SKM-1 treated with dmso at 0.1 percent for 144 hours (cell line): ENCODE results near the gene ITGAL.
A peak's percentile ranks its signal among the peaks of the same experiment; 100 is the strongest.
"Not testable (repeated sequence)": the region's sequence is repeated elsewhere in the genome, so short reads cannot be mapped to it uniquely, and the experiment has no call there.

Experiments used
- DNase-seq: peaks from one replicate; lab custom pipeline; 2025; ENCODE audit not compliant: unreplicated experiment; lab: John Stamatoyannopoulos, UW

Gene ITGAL

DNA sequence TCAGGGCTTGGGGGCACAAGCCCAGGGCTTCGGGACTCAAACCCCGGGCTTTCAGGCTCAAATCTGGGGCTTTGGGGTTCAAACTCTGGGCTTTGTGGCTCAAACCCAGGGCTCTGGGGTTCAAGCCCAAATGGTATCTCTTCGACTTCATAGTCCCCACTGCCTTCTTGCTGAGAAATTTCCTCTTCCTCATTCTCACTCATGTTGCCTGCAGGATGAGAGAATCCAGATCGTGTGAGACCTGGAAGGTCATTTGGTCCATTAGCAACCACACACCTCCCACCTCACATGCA lies 53.2 kb downstream of the ITGAL start:
- DNase-seq = no peak

DNA sequence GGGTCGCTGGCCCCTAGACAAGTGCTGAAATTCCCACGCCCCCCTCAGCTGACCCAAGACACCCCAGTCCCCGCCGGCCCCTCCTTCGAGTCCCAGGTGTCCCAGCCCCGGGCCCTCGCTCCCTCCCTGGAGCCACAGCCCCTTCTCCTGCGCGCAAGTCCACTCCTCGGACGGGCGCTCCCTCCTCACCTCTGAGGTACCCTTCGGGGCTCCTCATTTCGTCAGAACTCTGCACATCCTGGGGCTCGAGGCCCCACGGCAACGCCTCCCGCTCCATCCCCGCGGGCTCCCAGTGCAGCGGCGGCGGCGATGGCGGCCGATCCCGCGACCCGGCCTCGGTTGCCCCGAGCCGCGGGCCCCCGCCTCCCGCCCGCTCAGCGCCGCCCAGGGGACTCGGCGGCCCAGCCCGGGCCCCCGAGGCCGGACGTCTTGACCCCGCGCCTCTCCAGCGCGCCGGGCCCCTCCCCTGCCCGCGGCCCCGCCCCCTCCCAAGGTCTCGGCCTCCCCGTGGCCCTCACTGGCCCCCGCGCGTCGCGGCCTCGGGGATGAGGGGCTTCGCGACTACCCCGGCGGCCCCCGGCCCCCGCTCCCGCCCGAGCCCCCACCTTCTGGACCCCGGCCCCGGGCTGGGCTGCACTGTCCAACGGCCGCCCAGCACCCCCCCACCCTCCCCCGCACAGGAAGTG lies 53.7 kb downstream of the ITGAL start, which contains the start of gene ZNF768:
ZNF768 (minus strand) TSS at position 430 of the 686 bp plus-strand sequence; CDS start at position 277, 153 bp downstream.
- peak; percentile 39 for DNase-seq

- DNase-seq = peak; percentile 98
Observed at GRCh38 chr16:30526823-30527634, 54.5 kb downstream of the ITGAL start.

- peak; percentile 85 for DNase-seq
Observed at GRCh38 chr16:30527635-30528178, 55.2 kb downstream of the ITGAL start.

DNA sequence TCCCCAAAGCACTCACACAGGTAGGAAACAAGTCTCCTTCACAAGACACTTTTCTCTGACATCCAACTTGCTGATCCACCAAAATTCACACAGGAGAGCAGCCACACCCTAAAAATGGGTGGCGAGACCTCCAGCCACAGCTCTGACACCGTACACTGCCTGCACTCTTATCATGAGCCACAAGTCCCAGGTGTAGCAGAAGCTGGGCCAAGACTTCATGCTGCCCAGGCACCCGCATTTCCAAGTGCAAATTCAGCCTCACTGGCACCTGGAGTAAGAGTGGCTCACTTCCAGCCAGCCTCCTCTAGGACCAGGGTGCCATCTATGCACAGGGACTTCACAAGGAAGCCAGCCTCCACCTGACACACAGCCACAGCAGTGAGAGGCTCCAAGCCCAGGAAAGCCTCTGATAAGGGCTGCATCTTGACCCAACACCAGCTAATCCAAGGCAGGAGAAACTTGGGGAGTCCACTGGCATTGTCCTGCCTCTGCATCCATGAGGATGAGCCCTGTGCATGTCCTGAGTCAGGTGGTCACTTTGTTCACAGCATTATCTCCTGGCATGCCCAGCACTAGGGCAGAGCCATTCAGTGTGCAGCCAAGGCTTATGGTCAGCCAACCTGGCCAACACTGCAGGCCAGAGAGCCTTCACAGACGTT lies 56.4 kb downstream of the ITGAL start:
- DNase-seq = no peak

DNA sequence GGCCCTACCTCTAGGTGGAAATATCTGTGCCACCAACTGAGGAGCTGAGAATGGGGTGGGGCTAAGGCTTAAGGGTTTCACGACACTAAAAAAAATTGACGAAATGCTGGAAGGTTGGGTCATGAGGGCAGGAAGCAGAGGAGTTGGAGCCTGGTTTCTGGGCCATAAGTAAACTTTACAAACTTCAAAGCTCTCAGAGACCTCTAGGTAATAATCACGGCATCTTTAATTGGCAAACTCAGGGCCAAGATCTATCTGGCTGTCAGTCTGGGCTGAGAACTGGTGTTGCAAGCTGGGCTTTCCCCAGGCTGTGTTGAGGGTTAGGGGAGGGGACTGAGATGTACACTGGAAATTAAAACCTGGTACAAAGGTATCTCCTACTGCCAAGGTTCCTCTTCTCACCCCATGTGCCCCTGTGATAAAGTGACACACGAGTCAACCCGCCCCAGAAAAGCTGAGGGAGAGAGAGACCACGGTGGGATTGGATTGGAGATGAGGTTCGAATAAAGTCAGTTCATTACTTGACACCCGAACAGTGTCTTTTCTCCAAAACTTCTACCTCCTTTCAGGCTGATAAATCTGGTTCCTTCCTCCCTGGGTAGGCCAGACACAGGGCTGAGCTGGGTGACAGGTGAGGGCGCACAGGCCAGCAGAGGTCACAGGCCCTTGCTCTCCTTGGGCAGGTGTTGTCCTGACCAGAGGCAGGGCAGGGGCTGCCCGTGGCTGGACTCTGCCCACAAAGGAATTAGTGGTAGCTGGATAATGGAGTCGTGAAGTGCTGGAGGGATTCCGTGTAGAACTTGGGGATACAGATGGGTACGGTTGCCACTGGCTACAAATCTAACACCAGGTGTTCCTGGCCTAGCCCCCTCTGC lies 57.9 kb downstream of the ITGAL start:
- no peak for DNase-seq

DNA sequence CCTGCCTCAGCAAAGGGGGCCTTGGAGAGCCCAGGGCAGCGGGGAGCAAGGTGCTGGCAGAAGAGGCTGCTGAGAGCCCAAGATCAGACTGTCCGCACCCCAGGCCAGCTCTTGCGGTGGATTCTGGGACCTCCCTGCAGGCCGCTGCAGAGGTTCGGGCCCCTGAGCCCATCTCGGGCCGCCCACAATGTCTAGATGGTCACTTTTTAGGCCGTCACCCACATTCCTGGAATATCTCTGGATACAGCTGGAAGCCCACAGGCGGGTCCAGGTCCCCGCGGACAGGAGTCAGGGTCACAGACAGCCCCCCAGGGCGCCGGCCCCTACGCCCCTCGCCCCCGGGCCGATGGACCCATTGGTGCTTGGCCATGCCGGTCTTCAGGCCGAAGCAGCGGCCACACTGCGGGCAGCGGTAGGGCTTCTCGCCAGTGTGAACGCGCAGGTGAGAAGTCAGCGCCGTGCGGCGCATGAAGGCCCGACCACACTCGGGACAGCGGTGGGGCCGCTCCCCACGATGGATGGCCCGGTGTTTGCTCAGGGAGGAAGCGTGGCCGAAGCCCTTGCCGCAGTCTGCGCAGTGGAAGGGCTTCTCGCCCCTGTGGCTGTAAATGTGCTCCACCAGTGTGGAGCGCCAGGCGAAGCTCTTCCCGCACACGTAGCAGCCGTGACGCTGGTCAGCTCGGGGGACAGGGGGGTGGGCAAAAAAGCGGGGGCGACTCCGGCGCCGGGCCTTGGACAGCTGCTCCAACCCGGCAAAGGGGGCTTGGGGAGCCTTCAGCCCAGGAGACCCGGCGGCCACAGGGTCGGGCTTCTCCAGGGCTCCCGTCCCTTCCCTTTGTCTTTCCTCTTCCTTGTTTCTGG lies 60.0 kb downstream of the ITGAL start:
- DNase-seq = no peak

DNA sequence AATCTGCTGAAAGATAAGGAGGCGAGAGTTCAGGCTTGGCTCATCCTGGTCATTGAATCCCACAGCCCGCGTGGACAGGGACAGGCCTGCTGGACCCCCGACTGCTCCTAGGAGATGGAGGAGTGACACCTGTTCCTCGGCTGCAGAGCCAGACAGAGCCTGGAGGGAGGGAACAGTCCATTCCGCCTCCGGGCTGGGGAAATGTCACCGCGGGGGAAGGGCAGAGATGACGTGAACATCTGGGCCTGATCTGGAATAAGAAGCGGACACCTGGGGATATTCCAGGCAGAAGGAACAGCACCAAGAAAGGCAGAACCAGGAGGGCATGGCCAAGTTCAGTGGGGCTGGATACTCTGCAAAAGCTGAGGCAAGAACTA lies 60.6 kb downstream of the ITGAL start:
- no peak for DNase-seq

DNA sequence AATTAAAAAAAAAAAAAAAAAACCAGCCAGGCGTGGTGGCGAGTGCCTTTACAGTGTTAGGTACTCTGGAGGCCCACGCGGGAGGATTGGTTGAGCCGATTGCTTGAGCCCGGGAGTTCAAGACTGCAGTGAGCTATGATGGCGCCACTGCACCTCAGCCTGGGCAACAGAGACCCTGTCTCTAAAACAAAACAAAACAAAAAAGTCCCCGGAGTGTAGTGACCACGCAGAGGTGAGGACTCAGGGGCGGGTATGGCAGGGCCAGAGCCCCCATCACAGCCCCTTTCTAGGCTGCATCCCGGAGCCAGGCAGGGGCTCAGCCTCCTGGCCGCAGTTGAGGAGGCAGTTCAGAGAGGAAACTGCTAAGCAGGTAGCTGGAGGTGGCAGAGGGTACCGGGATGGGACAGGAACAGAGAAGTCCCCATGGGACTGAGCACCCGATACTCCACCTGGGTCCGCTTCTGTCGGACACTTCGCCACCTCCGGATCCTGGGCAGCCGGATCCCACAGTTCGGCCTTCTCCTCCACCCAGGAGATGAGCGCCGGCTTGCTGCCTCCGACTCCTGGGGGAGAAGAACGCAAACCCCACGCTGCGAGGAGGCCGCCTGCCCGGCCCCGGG lies 61.3 kb downstream of the ITGAL start:
- no peak for DNase-seq

- DNase-seq = peak; percentile 47
Observed at GRCh38 chr16:30534368-30535105, 62.0 kb downstream of the ITGAL start, which contains the start of gene ZNF747. TSS of gene ZNF747 (minus strand) at chr16:30534858. CDS start at chr16:30534679, 179 bp downstream.

DNA sequence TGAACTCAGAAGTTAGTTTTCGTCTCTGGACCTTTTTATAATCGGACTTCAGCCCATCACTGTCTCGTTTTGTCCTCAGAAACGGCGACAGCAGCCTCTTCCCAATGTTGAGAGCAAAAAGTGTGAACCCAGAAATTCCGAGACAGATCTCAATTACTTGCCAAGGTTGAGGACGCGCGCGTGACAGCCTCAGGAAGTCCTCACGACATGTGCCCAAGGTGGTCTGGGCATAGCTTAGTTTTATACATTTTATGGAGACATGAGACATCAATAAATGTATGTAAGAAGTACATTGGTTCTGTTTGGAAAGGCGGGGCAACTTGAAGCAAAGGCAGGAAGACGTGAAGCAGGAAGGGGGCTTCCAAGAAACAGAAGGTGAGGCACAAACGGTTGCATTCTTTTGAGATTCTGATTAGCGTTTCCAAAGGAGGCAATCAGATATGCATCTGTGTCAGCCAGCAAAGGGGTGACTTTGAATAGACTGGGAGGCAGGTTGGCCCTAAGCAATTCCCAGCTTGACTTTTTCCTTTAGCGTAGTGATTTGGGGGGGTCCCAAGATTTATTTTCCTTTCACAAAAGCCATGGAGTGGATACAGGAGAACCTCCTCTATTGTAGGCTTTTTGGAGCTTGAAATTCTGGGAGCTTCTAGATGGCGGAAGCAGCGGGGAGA lies 62.7 kb downstream of the ITGAL start:
- peak; percentile 47 for DNase-seq

GRCh38 chr16:30535777-30536190 lies 63.2 kb downstream of the ITGAL start:
- peak; percentile 42 for DNase-seq

- DNase-seq = not testable (repeated sequence)
Observed at GRCh38 chr16:30536391-30537024, 64.0 kb downstream of the ITGAL start.

DNA sequence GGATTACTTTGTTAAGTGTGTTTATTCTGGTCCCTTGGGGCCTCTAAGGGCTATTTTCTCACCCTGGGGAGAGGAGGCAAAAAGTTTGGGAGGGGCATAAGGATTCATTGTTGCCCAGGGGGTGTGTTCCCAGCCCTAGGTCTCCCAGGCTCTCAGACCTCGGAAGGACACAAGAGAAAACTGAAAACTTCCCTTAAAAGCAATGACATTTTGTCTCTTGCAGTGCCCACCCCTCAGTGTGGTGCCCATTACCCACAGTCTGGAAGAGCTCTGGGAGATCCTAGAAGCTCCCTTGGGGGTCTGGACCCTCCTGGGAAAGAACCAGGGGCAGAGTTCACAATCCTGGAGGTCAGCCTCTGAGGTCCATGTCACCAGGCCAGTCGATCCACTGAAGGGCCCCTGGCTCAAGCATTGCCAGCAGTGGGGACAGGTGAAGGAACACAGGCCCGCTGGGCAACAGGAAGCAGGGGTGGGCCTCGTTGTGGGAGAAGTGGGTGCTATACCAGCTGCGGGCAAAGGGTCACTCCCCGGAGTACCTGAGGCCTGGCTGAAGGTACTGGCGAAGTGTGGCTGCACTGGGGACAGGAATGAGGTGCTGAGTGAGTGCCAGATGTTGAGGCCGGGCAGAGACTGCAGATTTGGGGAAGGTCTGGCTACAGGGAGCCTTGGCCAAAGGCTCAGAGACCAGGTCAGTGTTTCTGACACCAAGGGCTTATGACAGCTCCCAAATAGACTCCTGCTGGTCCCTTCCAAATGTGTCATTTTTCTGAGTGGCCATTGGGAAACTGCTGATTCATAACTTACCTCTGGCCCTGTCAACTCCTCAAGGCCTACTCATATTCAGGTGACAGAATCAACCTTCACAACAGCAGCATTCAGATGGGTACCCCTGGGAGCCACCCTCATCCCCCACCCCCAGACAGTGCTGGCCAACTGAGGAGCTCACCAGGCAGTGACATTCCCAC lies 66.7 kb downstream of the ITGAL start:
- DNase-seq = no peak

DNA sequence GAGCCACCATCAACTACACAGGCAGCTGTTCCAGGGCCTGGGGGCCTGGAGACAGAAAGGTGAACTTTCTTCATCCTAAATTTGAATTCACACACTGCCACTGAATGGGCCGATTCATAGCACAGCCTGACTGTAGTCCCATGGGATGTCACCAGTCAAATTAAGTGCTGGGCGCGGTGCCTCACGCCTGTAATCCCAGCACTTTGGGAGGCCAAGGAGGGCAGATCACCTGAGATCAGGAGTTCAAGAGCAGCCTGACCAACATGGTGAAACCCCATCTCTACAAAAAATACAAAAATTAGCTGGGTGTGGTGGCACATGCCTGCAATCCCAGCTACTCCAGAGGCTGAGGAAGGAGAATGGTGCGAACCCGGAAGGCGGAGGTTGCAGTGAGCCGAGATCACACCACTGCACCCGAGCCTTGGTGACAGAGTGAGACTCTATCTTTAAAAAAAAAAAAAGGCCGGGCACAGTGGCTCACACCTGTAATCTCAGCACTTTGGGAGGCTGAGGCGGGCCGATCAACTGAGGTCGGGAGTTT lies 67.5 kb downstream of the ITGAL start:
- DNase-seq = not testable (repeated sequence)

- DNase-seq = not testable (repeated sequence)
Observed at GRCh38 chr16:30540916-30541464, 68.4 kb downstream of the ITGAL start.
